Endothelial cell of umbilical vein (primary cell): Measurements from ENCODE around the gene GSG1L. TPM values are rescaled to one million over a fixed set of nuclear protein-coding genes. Genes with fewer than 3 reads are reported as not detected.

ENCODE experiments used
- BruUV-seq: library from RNA; stranded (reverse); fragments of 400-500 nt; replicated peaks from 2 replicates; lab custom pipeline; 2021; lab: Mats Ljungman, UMichigan
- CTCF ChIA-PET: fragments of 300-600, 350-600 bp; sonication (Branson Sonifier 250); formaldehyde crosslinking; loops from one replicate; lab custom pipeline; 2021; ENCODE audit warnings: antibody characterized with exemption, inconsistent platforms; lab: Charles Lee
- POLR2A ChIA-PET: fragments of 300-600, 350-600 bp; sonication (Branson Sonifier 250); formaldehyde crosslinking; loops from one replicate; lab custom pipeline; 2021; ENCODE audit warnings: antibody characterized with exemption, inconsistent platforms; lab: Charles Lee
- DNase-seq: peaks from one replicate; pipeline ENCODE4 v3.0.0-alpha.2; 2011; ENCODE audit warnings: low read depth, low spot score
- FAIRE-seq: peaks from 2 replicates; lab custom pipeline; 2011; peaks lifted over from hg19 to GRCh38; lab: Jason Lieb, UNC
- H2AFZ ChIP-seq: 2 replicates; pipeline ENCODE4 v1.6.0; 2012; ENCODE audit warnings: low read depth, low read length, control low read depth, inconsistent platforms
- H3K27ac ChIP-seq: 2 replicates; pipeline ENCODE4 v1.5.1; 2011; ENCODE audit warnings: low read depth, mild to moderate bottlenecking, control low read depth, low read length, moderate library complexity; ENCODE audit not compliant: insufficient read depth
- H3K27me3 ChIP-seq, 2 experiments: 2 replicates each; pipeline versions ENCODE4 v1.6.0 to v1.6.1; 2011; ENCODE audit warnings: low read length in 2 of 2, mixed read lengths in 1 of 2; ENCODE audit not compliant: control insufficient read depth in 2 of 2, insufficient read depth in 2 of 2
- H3K36me3 ChIP-seq, 2 experiments: 2 replicates in 1 of 2; 3 replicates in 1 of 2; pipeline ENCODE4 v1.5.1; 2011; ENCODE audit warnings: low read length in 2 of 2, mild to moderate bottlenecking in 1 of 2, moderate library complexity in 1 of 2; ENCODE audit not compliant: control insufficient read depth in 2 of 2, insufficient read depth in 2 of 2; ENCODE audit errors: extremely low read depth in 1 of 2
- H3K4me1 ChIP-seq: 3 replicates; pipeline ENCODE4 v1.5.1; 2011; ENCODE audit warnings: mild to moderate bottlenecking, low read length; ENCODE audit not compliant: control insufficient read depth, insufficient read depth; ENCODE audit errors: extremely low read depth
- H3K4me2 ChIP-seq: 2 replicates; pipeline ENCODE4 v1.6.1; 2011; ENCODE audit warnings: low read length, control low read depth, mixed read lengths; ENCODE audit not compliant: insufficient read depth
- H3K4me3 ChIP-seq, 3 experiments: fragments of 200-600 bp in 1 of 3; sonication (generic), shearing (Covaris generic) in 1 of 3; replicated peaks in 1 of 3; 2 replicates each; pipeline ENCODE4 v1.5.1; 2011 to 2016; ENCODE audit warnings: control low read depth in 3 of 3, low read length in 3 of 3, mild to moderate bottlenecking in 2 of 3, inconsistent platforms in 1 of 3, low read depth in 1 of 3, moderate library complexity in 1 of 3; ENCODE audit not compliant: insufficient read depth in 1 of 3
- H3K79me2 ChIP-seq: 2 replicates; pipeline ENCODE4 v1.6.0; 2012; ENCODE audit warnings: low read length, inconsistent platforms; ENCODE audit not compliant: control insufficient read depth, insufficient read depth
- H3K9ac ChIP-seq: replicated peaks from 2 replicates; pipeline ENCODE3; 2011; ENCODE audit warnings: low read length, control low read depth; ENCODE audit not compliant: insufficient read depth; ENCODE audit errors: extremely low read depth
- H3K9me1 ChIP-seq: replicated peaks from 3 replicates; pipeline ENCODE4 v1.6.0; 2011; ENCODE audit warnings: mild to moderate bottlenecking, low read length; ENCODE audit not compliant: control insufficient read depth, insufficient read depth; ENCODE audit errors: extremely low read depth
- H3K9me3 ChIP-seq: replicated peaks from 2 replicates; pipeline ENCODE4 v1.5.1; 2012; ENCODE audit warnings: low read length, inconsistent platforms; ENCODE audit not compliant: control insufficient read depth, insufficient read depth
- H4K20me1 ChIP-seq: replicated peaks from 2 replicates; pipeline ENCODE3; 2011; ENCODE audit warnings: mild to moderate bottlenecking, low read length; ENCODE audit not compliant: control insufficient read depth, insufficient read depth; ENCODE audit errors: extremely low read depth
- EZH2 ChIP-seq: IDR thresholded peaks from 2 replicates; pipeline ENCODE4 v1.6.1; 2012; ENCODE audit warnings: borderline replicate concordance, low read depth, mild to moderate bottlenecking, moderate library complexity, low read length, inconsistent platforms; ENCODE audit not compliant: severe bottlenecking
- FOS ChIP-seq: IDR thresholded peaks from 2 replicates; pipeline ENCODE4 v1.6.1; 2011; ENCODE audit warnings: mild to moderate bottlenecking, low read length, moderate library complexity, borderline replicate concordance; ENCODE audit not compliant: insufficient read depth
- GATA2 ChIP-seq: IDR thresholded peaks from 2 replicates; pipeline ENCODE4 v1.7.0; 2011; ENCODE audit warnings: low read depth, mild to moderate bottlenecking, moderate library complexity, mixed read lengths, low read length; ENCODE audit not compliant: insufficient read length, insufficient read depth
- JUN ChIP-seq: IDR thresholded peaks from 2 replicates; pipeline ENCODE4 v1.6.1; 2011; ENCODE audit warnings: borderline replicate concordance, low read depth; ENCODE audit not compliant: insufficient read length, insufficient read depth
- MYC ChIP-seq: IDR thresholded peaks from one replicate; pipeline ENCODE4 v1.6.1; 2011; ENCODE audit warnings: mild to moderate bottlenecking, low read depth, low read length
- POLR2A ChIP-seq: IDR thresholded peaks from 2 replicates; pipeline ENCODE4 v1.6.1; 2012; ENCODE audit warnings: low read depth, mild to moderate bottlenecking, control low read depth, low read length
- POLR2AphosphoS5 ChIP-seq: IDR thresholded peaks from 2 replicates; pipeline ENCODE4 v1.6.1; 2012; ENCODE audit warnings: low read depth, mild to moderate bottlenecking, control low read depth, low read length, moderate library complexity; ENCODE audit not compliant: insufficient read depth
- dilution Hi-C: fragments of 300-500 bp; cut with MboI; formaldehyde crosslinking; loops from one replicate; pipeline ENCODE4 v1.15.0; 2019; ENCODE audit warnings: low sequenced_read_pairs; ENCODE audit not compliant: extremely low pct_ligation_motif_present
- intact Hi-C: fragments of 100-400 bp; cut with micrococcal nuclease; formaldehyde crosslinking; loops from one replicate; pipeline ENCODE4 v1.10.0; 2022
- polyA plus RNA-seq, 4 experiments: library from polyadenylated mRNA; depleted of rRNA in 3 of 4; stranded (reverse) in 3 of 4; unstranded in 1 of 4; fragments of >200 nt; gene quantifications; 2 replicates each; pipeline versions ENCODE4 v1.2.1 to v1.2.3, GENCODE V29; 2011 to 2012; ENCODE audit warnings: missing spikeins in 1 of 4
- total RNA-seq: library from RNA; stranded (reverse); gene quantifications from 2 replicates; pipeline ENCODE4 v1.2.3, GENCODE V29; 2021
- TF ChIP-seq, protein P1 (sequence below): IDR thresholded peaks from 2 replicates; pipeline ENCODE4 v1.6.1; 2011; ENCODE audit not compliant: insufficient read depth, insufficient read length
- TF ChIP-seq, protein P2 (sequence below), 2 donors: IDR thresholded peaks; 1 replicate in 1 of 2; 2 replicates in 1 of 2; pipeline ENCODE4 v1.5.1; 2011; ENCODE audit warnings: low read length in 2 of 2, mild to moderate bottlenecking in 2 of 2, moderate library complexity in 2 of 2, control low read depth in 1 of 2, inconsistent platforms in 1 of 2, low read depth in 1 of 2; ENCODE audit not compliant: insufficient read depth in 1 of 2; ENCODE audit errors: extremely low read depth in 1 of 2

The GSG1L gene
- total and polyA plus RNA-seq, 2 donors (not counting 3 experiments of a cell fraction or from before 2014, with no cell fraction given), result 0.06 TPM; not detected in 1

DNA sequence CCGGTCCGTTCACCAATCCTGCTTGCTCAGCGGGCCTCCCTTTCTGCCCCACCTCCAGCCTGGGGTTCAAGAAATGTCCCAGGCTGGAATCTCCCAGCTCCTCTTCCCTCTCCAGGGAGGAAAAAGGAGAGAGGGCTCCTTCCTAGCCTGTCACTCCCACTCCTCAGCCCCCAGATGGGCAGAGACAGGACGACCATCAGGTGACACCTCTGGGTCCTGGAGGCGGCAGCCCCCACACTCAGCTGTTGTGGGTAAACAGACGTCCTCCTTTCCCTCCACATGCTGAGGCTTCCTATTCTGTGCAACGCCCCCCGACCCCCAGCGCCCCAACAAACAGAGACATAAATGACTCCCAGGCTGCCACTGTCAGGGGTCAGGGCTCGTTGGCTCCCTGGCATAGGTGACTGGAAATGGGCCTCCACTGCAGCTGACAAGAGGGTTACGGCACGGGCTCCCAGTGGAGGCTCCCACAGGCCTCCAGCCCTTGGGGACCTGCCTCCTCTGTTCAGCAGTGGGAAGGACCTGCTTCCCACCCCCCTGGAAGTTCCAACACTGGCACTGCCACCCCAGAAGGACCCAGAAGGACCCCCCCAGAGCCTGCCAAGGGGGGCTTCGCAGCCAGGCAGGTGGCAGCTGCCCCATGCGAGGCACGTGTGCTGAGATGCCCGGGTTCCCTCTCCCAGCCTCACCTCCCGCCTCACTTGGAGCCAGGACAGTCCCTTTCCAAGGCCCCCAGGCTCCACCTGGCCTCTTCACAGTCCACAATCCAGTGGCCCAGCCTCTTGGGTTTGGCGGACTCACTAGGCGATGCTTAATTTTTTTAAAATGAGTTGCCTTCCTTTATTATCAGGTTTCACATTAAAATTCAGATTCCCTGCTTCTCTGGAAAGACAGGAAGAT lies 281.3 kb downstream of the GSG1L start:
- Histone ChIP-seq H3K4me1 (no peaks in the 10 kb centered on the region), H3K9me3 (no peaks in the 10 kb centered on the region), H4K20me1 (no peaks in the 10 kb centered on the region), H3K27ac (no peak overlapping the region), H3K4me2 (no peak overlapping the region), H3K9me1 (no peaks in the 10 kb centered on the region), H3K36me3 (no peaks in the 10 kb centered on the region), H3K9ac (no peak overlapping the region), H3K27me3 (no peaks in the 10 kb centered on the region), H3K4me3 (no peak overlapping the region), H3K79me2 (no peaks in the 10 kb centered on the region), H2AFZ (no peak overlapping the region)
- no peak for FAIRE-seq
- CTCF ChIA-PET, result interaction anchor here (0.7 kb wide), 1 partner anchor 124 kb away, joined by 6 read pairs; no protein-coding TSS in a partner anchor
- no TSS peak for BruUV-seq
- TF ChIP-seq JUN, result no peak
- TF ChIP-seq, protein P1, sequence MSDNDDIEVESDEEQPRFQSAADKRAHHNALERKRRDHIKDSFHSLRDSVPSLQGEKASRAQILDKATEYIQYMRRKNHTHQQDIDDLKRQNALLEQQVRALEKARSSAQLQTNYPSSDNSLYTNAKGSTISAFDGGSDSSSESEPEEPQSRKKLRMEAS, result no peak
- no peak for TF ChIP-seq GATA2
- TF ChIP-seq EZH2, result no peak
- no peak for TF ChIP-seq FOS
- TF ChIP-seq MYC, result no peak
- no peak for TF ChIP-seq POLR2A
- TF ChIP-seq POLR2AphosphoS5, result no peak
- TF ChIP-seq, protein P2, sequence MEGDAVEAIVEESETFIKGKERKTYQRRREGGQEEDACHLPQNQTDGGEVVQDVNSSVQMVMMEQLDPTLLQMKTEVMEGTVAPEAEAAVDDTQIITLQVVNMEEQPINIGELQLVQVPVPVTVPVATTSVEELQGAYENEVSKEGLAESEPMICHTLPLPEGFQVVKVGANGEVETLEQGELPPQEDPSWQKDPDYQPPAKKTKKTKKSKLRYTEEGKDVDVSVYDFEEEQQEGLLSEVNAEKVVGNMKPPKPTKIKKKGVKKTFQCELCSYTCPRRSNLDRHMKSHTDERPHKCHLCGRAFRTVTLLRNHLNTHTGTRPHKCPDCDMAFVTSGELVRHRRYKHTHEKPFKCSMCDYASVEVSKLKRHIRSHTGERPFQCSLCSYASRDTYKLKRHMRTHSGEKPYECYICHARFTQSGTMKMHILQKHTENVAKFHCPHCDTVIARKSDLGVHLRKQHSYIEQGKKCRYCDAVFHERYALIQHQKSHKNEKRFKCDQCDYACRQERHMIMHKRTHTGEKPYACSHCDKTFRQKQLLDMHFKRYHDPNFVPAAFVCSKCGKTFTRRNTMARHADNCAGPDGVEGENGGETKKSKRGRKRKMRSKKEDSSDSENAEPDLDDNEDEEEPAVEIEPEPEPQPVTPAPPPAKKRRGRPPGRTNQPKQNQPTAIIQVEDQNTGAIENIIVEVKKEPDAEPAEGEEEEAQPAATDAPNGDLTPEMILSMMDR (IDR thresholded peaks at IDR 0.05; ENCODE audit: extremely low read depth in 1 of 2, insufficient read depth in 1 of 2, low read depth in 1 of 2, low read length in 2 of 2), result no peak
- POLR2A ChIA-PET, result no interaction called here
- dilution Hi-C loops (no loop called here), intact Hi-C loops (no loop called here)
- DNase-seq, result no peak
